ENCODE data around the gene TRABD.
"Not testable (repeated sequence)": the region's sequence is repeated elsewhere in the genome, so short reads cannot be mapped to it uniquely, and the experiment has no call there.

TRABD gene

DNA sequence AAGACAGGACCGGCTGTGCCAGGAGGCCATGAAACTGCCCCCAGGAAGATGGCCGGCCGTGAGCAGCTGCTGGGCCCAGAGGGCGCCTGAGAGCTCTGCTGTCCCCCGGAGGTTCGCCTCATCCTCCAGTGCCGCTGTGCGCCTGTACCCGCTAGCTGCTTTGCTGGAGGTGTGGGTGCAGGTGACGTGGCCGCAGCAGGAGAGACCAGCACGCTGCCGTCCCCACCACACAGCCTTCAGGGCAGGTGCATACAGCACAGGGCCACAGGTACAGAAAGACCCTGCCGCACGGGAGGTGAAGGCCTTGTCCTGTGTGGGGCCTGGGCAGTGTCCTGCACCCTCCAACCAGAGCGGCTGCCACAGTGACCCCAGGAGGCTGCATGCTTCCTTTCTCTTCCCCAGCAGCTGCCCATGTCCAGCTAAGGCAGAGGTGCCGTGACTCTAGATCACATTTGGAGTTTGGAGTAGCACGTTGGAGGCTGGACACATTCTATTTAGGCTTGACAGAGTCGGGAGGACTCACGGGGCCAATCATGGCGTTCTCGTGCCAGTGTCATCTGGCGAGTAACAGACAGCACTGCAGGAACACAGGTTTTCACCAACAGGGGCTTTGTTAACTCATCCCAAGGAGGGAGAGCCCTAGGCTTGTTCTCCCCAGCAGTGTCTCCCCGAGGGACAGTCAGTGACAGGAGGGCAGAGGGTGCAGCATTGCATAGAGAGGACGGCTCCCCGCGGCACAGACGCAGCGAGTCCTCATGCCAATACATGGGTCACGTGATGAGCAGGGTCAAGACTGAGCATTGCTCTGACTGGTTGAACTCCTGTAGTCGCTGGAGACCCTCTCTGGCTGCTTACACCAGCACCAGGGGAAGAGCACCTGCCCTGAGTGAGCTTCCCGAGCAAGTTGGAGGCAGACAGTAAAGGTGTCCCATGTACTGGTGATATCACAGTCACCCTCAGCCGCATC lies 33.9 kb upstream of the TRABD start:
- no peak for DNase-seq (ENCODE audit: low spot score)

- no peak for DNase-seq (ENCODE audit: low spot score)
These were observed 32.5 kb upstream of the TRABD start for GRCh38 chr22:50153056-50153755.

DNA sequence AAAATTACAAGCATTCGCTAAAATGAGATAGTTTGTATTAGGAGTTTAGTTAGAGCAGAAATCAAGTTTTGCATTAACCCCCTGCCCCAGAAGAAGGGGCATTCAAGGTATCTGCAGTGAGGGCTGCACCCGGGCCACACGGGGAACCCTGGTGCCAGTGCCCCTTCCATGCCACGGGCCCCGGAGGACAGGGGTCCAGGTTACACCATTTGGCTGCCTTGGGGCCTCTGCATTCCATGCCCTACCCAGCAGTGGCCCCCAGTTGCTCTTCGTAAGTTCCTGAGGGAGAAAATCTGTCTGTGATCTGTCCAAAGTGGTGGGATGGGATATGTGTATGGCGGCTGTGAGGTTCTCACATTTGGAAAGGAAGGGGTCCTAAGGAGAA lies 32.0 kb upstream of the TRABD start:
- no peak for DNase-seq (ENCODE audit: low spot score)

DNA sequence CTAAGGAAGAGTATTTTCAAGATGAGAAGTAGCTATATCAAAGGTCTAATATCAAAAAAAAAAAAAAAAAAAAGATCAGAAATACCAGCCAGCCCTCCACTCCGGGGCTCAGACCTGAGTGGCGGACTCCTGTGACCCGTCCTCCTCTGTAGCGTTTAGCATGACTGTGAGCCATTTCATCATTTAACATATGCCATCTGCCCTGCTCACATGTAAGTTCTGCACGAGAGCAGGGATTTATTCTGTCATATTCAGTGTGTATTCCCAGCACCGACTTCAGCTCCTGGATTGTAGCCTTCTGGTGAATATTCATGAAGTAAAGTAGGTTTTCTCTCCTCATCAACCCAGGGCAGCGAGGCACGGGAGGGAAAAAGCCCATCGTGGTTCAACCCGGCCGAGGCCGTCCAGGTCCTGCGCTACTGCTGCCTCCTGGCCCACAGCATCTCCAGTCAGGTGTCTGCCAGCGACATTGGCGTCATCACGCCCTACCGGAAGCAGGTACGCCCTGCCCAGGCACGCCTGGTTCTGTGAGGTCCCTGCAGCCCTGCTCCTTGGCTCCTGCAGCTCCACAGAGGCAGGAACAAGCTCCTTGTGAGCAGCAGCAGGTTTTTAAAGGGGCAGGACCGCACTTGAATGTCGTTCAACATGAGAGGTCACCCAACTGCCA lies 27.9 kb upstream of the TRABD start:
- DNase-seq (ENCODE audit: low spot score), result no peak

DNA sequence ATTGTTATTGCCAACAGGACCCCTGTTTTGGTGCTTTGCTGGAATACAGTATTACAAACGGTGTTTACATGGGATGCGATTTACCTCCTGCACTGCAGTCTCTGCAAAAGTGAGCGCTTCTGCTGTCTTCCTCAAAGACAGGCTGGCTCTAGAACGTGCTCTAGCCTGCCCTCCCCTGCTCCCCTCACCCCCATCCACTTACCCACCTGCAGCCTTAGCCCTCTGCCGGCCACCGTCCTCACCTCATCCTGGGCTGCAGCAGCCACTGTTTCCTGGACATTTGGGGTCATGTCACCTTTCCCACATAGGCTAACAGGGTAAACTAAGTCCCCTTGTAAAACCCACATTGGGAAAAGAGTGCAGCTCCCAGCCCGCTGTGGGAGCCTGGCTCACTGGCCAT lies 24.8 kb upstream of the TRABD start:
- DNase-seq (ENCODE audit: low spot score), result no peak

- no peak for DNase-seq (ENCODE audit: low spot score)
These were observed 24.0 kb upstream of the TRABD start for GRCh38 chr22:50161508-50162390.

DNA sequence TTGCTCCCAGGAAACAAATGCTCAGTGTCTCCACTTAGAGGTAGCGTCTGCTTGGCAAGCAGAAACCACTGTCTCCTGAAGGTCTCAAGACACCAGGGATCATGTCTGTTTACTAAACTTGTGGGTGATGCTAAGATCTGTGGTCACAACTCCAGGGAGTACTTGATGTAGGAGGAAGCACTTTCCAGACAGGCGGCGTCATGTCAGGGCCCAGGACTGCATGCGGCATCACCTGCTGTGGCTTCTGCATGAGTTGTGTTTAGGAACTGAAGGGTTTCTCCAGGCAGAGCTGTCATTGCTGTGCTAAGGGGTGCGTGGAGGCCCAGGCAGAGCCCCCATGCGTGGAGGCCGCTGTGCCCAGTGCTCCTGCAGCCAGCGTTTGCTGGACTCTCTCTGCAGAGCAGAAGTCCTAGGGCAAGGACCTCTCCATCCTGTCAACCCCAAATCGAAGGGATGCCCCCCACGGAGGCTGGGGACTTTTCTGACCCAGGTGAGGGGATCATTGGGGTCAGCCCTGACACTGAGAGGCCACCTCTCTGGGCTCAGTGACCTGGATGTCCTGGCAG lies 23.2 kb upstream of the TRABD start:
- DNase-seq (ENCODE audit: low spot score), result no peak

- DNase-seq (ENCODE audit: low spot score), result no peak
These were observed 20.1 kb upstream of the TRABD start for GRCh38 chr22:50165436-50166123.

GRCh38 chr22:50167689-50168489 lies 17.8 kb upstream of the TRABD start:
- DNase-seq (ENCODE audit: low spot score), result no peak

- not testable (repeated sequence) for DNase-seq (ENCODE audit: low spot score)
These were observed 17.1 kb upstream of the TRABD start for GRCh38 chr22:50168490-50169180.

- no peak for DNase-seq (ENCODE audit: low spot score)
These were observed 16.4 kb upstream of the TRABD start for GRCh38 chr22:50169181-50169759.

DNA sequence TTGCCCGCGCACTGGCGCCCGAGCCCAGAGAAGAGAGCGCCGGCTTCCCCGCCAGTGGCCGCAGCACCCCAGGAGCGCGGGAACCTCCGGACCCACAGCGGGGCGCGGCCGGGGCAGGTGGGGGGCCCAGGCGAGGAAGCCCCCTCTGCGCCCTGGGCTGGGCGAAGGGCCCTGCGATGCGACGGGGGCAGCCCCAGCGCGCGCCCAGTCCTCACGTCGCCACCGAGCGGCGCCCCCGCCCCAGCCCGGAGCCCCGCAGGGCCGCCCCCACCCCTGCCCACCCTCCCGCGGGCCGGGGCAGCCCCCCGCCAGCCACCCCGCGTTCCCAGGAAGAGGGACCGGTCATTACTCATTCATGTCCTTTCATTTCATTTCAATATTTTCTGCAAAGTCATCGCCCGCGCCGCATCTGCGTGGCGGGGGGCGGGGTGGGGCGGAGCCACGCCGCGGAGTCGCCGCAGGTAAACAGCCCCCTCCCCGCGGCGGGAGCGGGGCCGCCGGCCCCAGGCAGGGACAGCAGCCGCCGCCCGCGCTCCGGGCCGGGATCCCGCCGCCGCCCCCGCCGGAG lies 15.9 kb upstream of the TRABD start:
- peak; percentile 23 for DNase-seq (ENCODE audit: low spot score)

- no peak for DNase-seq (ENCODE audit: low spot score)
These were observed 15.0 kb upstream of the TRABD start, which contains the start of gene PANX2 for GRCh38 chr22:50170453-50171318. PANX2 (plus strand) TSS chr22:50170731; CDS start chr22:50170731, 0 bp downstream.

- DNase-seq (ENCODE audit: low spot score), result no peak
These were observed 14.3 kb upstream of the TRABD start for GRCh38 chr22:50171319-50171964.

- no peak for DNase-seq (ENCODE audit: low spot score)
These were observed 13.7 kb upstream of the TRABD start for GRCh38 chr22:50171965-50172421.

DNA sequence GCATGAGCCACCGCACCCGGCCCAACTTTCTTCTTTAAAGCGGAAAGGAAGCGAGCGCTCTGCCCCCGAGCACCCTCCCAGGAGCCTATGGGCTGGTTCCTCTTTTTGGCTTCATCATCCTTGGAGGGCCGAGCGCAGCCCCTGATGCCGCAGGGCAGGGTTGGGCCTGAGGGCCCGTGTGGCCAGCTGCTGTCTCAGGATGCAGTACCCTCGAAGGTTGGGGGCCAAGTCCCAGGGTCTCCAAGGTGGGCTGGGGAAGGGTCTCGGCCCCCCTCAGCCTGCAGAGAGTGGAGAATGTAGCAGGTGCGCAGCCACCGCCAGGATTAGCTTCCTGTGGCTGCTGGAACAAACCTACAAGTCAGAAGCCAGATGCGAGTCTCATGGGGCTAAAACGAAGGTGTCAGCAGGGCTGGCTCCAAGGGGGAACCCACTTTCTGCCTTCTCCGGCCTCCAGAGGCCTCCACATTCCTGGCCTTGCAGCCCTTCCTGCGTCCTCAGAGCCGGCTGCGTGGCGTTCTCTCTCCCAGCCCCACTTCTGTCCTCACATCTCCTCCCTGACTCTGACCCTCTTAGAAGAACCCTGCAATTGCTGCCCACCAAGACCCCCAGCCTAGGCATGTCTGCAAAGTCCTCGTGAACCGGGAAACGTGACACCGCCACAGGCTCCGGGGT lies 12.3 kb upstream of the TRABD start:
- no peak for DNase-seq (ENCODE audit: low spot score)
